Mucosa of rectum (tissue), 2 donors: ENCODE data around the gene RUNX2.

Experiments
- H3K27ac ChIP-seq, 2 donors: one replicate each; pipeline ENCODE4 v1.7.0; 2013; ENCODE audit warnings: inconsistent platforms in 2 of 2, low read depth in 2 of 2, low read length in 2 of 2
- H3K27me3 ChIP-seq, 2 donors: one replicate each; pipeline ENCODE4 v1.7.0; 2013; ENCODE audit warnings: low read length in 2 of 2; ENCODE audit not compliant: control insufficient read depth in 2 of 2, insufficient read depth in 2 of 2
- H3K36me3 ChIP-seq, 2 donors: one replicate each; pipeline ENCODE4 v1.7.0; 2013; ENCODE audit warnings: low read length in 2 of 2; ENCODE audit not compliant: control insufficient read depth in 2 of 2, insufficient read depth in 2 of 2
- H3K4me1 ChIP-seq, 2 donors: one replicate each; pipeline ENCODE4 v1.7.0; 2013; ENCODE audit warnings: low read length in 2 of 2, mild to moderate bottlenecking in 1 of 2; ENCODE audit not compliant: control insufficient read depth in 2 of 2, insufficient read depth in 2 of 2
- H3K4me3 ChIP-seq, 2 donors: one replicate each; pipeline ENCODE4 v1.7.0; 2013; ENCODE audit warnings: low read length in 2 of 2
- H3K9ac ChIP-seq, 2 donors: one replicate each; pipeline ENCODE4 v1.7.0; 2013; ENCODE audit warnings: low read length in 2 of 2, low read depth in 1 of 2, mild to moderate bottlenecking in 1 of 2
- H3K9me3 ChIP-seq, 2 donors: one replicate each; pipeline ENCODE4 v1.7.0; 2013; ENCODE audit warnings: low read length in 2 of 2; ENCODE audit not compliant: control insufficient read depth in 2 of 2
- donor health status: healthy.
- donor health status: Normal muscosa, but diverticular disease.

RUNX2 gene

DNA sequence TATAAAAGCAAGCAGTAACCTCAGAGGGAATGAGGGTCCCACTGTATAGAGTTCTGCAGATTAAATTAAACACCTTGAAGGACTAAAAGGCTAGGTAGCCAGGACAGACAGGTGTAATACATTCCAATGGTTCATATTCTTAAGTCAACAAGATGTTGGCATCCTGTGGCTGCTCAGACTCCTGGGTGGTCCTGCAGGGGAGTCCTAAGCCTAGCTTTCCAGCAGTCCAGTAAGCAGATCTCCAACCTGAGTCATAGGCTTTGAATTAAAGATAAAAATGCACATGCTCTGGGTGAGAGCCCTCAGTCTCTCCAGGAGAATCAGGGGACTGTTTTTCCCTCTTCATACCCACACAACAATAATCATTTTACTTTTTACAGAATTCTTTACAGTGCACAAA lies 356.9 kb downstream of the RUNX2 start:
- Histone ChIP-seq H3K9me3 (no peaks in the 10 kb centered on the region), H3K27me3 (no peaks in the 10 kb centered on the region), H3K36me3 (no peaks in the 10 kb centered on the region), H3K27ac (no peak overlapping the region), H3K4me3 (no peak overlapping the region), H3K9ac (no peak overlapping the region), H3K4me1 (no peaks in the 10 kb centered on the region)

DNA sequence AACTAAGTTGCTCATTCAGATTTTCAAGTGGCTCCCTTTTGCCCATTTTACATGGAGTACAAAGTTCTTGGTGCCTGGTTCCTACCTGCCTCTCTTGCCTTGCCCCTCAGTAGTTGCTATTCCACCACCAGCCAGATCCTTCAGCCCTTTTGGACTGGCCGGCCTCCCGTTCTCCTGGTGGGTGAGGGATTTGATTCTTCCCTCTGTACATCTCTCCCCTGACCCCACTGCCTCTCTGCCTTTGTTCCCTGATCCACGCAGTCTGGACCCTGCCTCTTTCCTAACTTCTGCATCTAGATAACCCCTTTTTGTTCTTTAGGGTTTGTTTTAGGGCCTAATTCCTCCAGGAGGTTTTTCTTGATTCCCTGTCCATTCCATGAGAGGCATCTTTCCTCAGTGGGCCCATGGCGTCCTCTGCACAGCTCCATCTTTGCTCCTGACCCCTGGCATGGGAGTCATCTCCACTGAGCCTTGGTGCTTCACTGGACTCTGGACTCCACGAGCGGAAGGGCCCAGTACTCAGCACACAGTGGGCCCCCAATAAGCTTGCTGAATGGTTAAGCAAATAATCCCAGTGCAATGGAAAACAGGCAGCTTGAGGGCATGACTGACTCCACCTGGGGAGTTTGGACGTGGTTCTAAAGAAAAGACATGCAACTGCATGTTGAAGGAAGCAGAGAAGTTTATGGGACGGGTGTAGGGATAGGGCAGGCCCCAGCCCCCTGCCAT lies 358.9 kb downstream of the RUNX2 start:
- H3K4me1 ChIP-seq, result no peaks in the 10 kb centered on the region
- no peak overlapping the region for H3K4me3 ChIP-seq
- no peaks in the 10 kb centered on the region for H3K9me3 ChIP-seq
- H3K9ac ChIP-seq, result no peak overlapping the region
- no peaks in the 10 kb centered on the region for H3K27me3 ChIP-seq
- H3K36me3 ChIP-seq, result no peaks in the 10 kb centered on the region
- no peak overlapping the region for H3K27ac ChIP-seq

GRCh38 chr6:45687570-45687969 lies 359.4 kb downstream of the RUNX2 start:
- Histone ChIP-seq H3K9ac (no peak overlapping the region), H3K27ac (no peak overlapping the region), H3K9me3 (no peaks in the 10 kb centered on the region), H3K27me3 (no peaks in the 10 kb centered on the region), H3K36me3 (no peaks in the 10 kb centered on the region), H3K4me1 (no peaks in the 10 kb centered on the region), H3K4me3 (no peak overlapping the region)

DNA sequence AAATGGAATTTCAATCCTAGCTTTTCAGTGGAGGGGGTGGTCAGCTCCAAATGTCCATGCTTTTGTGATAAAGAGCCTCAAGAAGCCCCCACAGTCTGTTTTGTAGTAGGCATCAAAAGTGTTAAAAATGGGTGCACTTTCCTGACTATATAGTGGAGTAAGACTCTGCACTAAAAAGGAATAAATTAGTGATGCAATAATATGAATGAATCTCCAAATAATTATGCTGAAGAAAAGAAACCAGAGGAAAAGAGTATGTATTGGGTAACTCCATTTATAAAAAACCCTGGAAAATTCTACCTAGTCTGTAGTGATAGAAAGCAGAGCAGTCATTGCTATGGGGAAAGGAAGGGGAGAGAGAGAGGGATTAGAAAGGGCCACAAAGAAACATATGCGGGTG lies 360.1 kb downstream of the RUNX2 start:
- H3K9ac ChIP-seq, result no peak overlapping the region

DNA sequence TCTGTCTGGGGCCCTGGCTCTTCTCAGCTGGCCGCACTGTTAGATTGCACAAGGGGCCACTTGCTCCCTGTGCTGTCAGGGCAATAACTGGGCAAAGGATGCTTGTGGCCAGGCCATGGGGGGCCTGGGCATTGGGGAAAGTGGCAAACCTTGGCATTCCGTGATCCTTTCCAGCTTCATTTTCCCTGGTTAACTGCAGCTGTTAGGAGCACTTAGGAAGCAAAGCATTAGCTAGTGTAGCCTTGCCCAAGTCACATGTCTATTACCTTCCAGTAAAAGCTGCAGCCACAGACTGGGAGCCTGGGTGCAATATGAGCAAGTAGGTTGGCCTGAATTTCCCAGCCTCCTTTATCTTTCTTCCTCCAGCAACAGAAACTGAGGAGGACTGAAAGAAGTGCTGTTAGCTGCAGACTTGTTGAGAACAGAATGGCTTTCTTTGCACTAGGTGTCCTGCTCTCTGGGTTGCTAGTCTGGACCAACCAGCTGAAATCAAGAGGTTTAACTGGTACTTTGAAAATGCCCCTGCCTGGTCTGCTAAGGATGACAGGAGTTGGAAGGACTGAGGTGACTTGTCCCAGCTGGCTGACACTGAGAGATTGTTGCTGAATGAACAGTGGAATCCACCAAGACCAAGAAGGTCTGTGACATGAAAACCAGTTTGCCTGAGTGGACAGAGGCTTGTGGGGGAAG lies 361.9 kb downstream of the RUNX2 start:
- Histone ChIP-seq H3K27ac (no peak overlapping the region), H3K9ac (no peak overlapping the region), H3K27me3 (no peaks in the 10 kb centered on the region), H3K4me3 (no peak overlapping the region), H3K4me1 (no peaks in the 10 kb centered on the region), H3K36me3 (no peaks in the 10 kb centered on the region), H3K9me3 (no peaks in the 10 kb centered on the region)

More for the DNA sequence above, 360.1 kb downstream of the RUNX2 start:
- Histone ChIP-seq H3K27me3 (no peaks in the 10 kb centered on the region), H3K9me3 (no peaks in the 10 kb centered on the region), H3K4me3 (no peak overlapping the region), H3K36me3 (no peaks in the 10 kb centered on the region), H3K4me1 (no peaks in the 10 kb centered on the region), H3K27ac (no peak overlapping the region)

DNA sequence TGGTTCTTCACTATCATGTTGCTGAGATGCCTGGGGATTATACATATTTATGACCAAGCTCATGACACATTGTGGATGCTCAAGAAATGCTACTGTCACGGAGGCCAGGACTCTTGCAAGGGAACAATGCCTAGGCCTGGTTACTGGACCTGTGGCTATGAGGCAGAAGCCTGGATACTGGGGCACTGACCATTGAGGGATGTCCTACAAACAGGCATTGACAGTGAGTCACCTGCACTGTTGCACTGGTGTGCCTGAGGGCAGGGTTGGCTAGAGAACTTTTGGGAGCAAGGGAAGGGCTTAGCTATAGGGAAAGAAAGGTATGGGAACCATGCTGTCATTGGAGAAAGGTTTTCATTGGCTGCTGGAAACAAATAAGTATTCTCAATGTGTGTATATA lies 362.7 kb downstream of the RUNX2 start:
- Histone ChIP-seq H3K36me3 (no peaks in the 10 kb centered on the region), H3K9ac (no peak overlapping the region), H3K9me3 (no peaks in the 10 kb centered on the region), H3K27ac (no peak overlapping the region), H3K4me3 (no peak overlapping the region), H3K27me3 (no peaks in the 10 kb centered on the region), H3K4me1 (no peaks in the 10 kb centered on the region)

DNA sequence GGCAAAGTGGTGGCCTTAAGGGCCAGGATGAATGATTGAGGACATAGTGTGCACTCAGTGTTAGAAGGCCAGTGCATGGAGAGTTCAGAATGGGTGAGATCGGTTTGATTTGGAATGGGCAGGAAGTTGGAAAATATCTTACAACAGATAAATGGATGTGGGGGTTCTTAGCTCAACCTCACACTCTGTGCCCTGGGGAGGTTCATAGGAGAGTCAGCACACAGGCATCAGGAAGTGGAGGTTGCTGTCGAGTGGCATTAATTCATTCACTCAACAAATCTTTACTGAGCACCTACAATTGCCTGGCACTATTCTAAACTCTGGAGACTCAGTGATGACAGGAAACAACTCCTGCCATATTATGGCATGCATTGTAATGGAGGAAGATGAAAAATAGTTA lies 363.3 kb downstream of the RUNX2 start:
- H3K27ac ChIP-seq, result no peak overlapping the region
- no peaks in the 10 kb centered on the region for H3K9me3 ChIP-seq

GRCh38 chr6:45692021-45692420 lies 363.9 kb downstream of the RUNX2 start:
- Histone ChIP-seq H3K4me3 (no peak overlapping the region), H3K36me3 (no peaks in the 10 kb centered on the region), H3K9me3 (no peaks in the 10 kb centered on the region), H3K27me3 (no peaks in the 10 kb centered on the region), H3K4me1 (no peaks in the 10 kb centered on the region), H3K9ac (no peak overlapping the region), H3K27ac (no peak overlapping the region)

More for the DNA sequence above, 363.3 kb downstream of the RUNX2 start:
- H3K36me3 ChIP-seq, result no peaks in the 10 kb centered on the region
- H3K4me3 ChIP-seq, result no peak overlapping the region
- H3K27me3 ChIP-seq, result no peaks in the 10 kb centered on the region
- H3K9ac ChIP-seq, result no peak overlapping the region
- H3K4me1 ChIP-seq, result no peaks in the 10 kb centered on the region

- Histone ChIP-seq H3K36me3 (no peaks in the 10 kb centered on the region), H3K27me3 (no peaks in the 10 kb centered on the region), H3K4me1 (peaks cover 0 to 4% of the 10 kb centered on the region in 2 donors), H3K9me3 (no peaks in the 10 kb centered on the region), H3K9ac (no peak overlapping the region), H3K4me3 (no peak overlapping the region), H3K27ac (no peak overlapping the region)
Observed at GRCh38 chr6:45696738-45697137, 368.6 kb downstream of the RUNX2 start.

GRCh38 chr6:45697605-45698004 lies 369.5 kb downstream of the RUNX2 start:
- H3K27ac ChIP-seq, result no peak overlapping the region
- no peaks in the 10 kb centered on the region for H3K36me3 ChIP-seq
- H3K27me3 ChIP-seq, result no peaks in the 10 kb centered on the region
- no peak overlapping the region for H3K9ac ChIP-seq
- H3K9me3 ChIP-seq, result no peaks in the 10 kb centered on the region
- no peak overlapping the region for H3K4me3 ChIP-seq
- H3K4me1 ChIP-seq, result peaks cover 0 to 4% of the 10 kb centered on the region in 2 donors
